KMS-11 (cell line): ENCODE results near the gene TMEM129.

Source experiments
- H2AFZ ChIP-seq: fragments of 200-600 bp; sonication (generic); 2 replicates; pipeline ENCODE4 v1.6.1; 2016; ENCODE audit warnings: antibody characterized with exemption, mixed run types, low read depth
- H3K27ac ChIP-seq: fragments of 200-600 bp; sonication (generic); 2 replicates; pipeline ENCODE4 v1.6.1; 2016; ENCODE audit warnings: mild to moderate bottlenecking, mixed run types
- H3K27me3 ChIP-seq: fragments of 200-600 bp; sonication (generic); 2 replicates; pipeline ENCODE4 v1.6.1; 2017; ENCODE audit warnings: mild to moderate bottlenecking, low read depth, mixed run types, moderate library complexity; ENCODE audit not compliant: insufficient read depth
- H3K36me3 ChIP-seq: fragments of 200-600 bp; sonication (generic); 2 replicates; pipeline ENCODE4 v1.6.1; 2017; ENCODE audit warnings: mild to moderate bottlenecking, mixed run types; ENCODE audit not compliant: insufficient read depth
- H3K4me1 ChIP-seq: fragments of 200-600 bp; sonication (generic); 2 replicates; pipeline ENCODE4 v1.6.1; 2016; ENCODE audit warnings: mild to moderate bottlenecking, low read depth, mixed run types; ENCODE audit not compliant: poor library complexity, severe bottlenecking
- H3K4me2 ChIP-seq: fragments of 200-600 bp; sonication (generic); 2 replicates; pipeline ENCODE4 v1.7.0; 2016; ENCODE audit warnings: mild to moderate bottlenecking, mixed run types
- H3K4me3 ChIP-seq: fragments of 200-600 bp; sonication (generic); IDR thresholded peaks from 2 replicates; pipeline ENCODE4 v1.6.1; 2017; ENCODE audit warnings: low read depth, low read length, mixed read lengths; ENCODE audit not compliant: insufficient read depth
- H3K79me2 ChIP-seq: fragments of 200-600 bp; sonication (generic); 2 replicates; pipeline ENCODE4 v1.6.1; 2016; ENCODE audit warnings: low read depth, mixed run types; ENCODE audit not compliant: insufficient read depth
- H3K9ac ChIP-seq: fragments of 200-600 bp; sonication (generic); 2 replicates; pipeline ENCODE4 v1.6.1; 2016; ENCODE audit warnings: mild to moderate bottlenecking, mixed run types
- H4K20me1 ChIP-seq: fragments of 200-600 bp; sonication (generic); 2 replicates; pipeline ENCODE4 v1.6.1; 2016; ENCODE audit warnings: mild to moderate bottlenecking, mixed run types; ENCODE audit not compliant: insufficient read depth
- CTCF ChIP-seq: fragments of 200-600 bp; sonication (generic); conservative IDR thresholded peaks from 2 replicates; pipeline ENCODE4 v1.6.1; 2017; ENCODE audit warnings: low read depth, mild to moderate bottlenecking, antibody characterized with exemption, low read length, moderate library complexity, mixed read lengths

The TMEM129 gene

GRCh38 chr4:1721666-1722550 lies 785 bp upstream of the TMEM129 start:
- TF ChIP-seq CTCF: no peak
- H3K4me2 ChIP-seq: peak overlapping the region; percentile 51
- peak overlapping the region; percentile 58 for H3K4me3 ChIP-seq
- peak overlapping the region; percentile 18; the same call in 1 of the 2 replicates for H3K27ac ChIP-seq
- H4K20me1 ChIP-seq: no peaks in the 10 kb centered on the region
- H3K36me3 ChIP-seq: no peaks in the 10 kb centered on the region
- H2AFZ ChIP-seq: no peak overlapping the region
- no peaks in the 10 kb centered on the region for H3K27me3 ChIP-seq
- H3K4me1 ChIP-seq: peaks cover 25% of the 10 kb centered on the region
- H3K79me2 ChIP-seq: peaks cover 58% of the 10 kb centered on the region
- peak overlapping the region; percentile 47; the same call in 1 of the 2 replicates for H3K9ac ChIP-seq

- H3K27me3 ChIP-seq: no peaks in the 10 kb centered on the region
- peak overlapping the region; percentile 68 for H3K4me2 ChIP-seq
- TF ChIP-seq CTCF: no peak
- H3K4me1 ChIP-seq: peaks cover 15% of the 10 kb centered on the region
- H3K79me2 ChIP-seq: peaks cover 49% of the 10 kb centered on the region
- H3K27ac ChIP-seq: peak overlapping the region; percentile 54
- H3K36me3 ChIP-seq: no peaks in the 10 kb centered on the region
- no peaks in the 10 kb centered on the region for H4K20me1 ChIP-seq
- no peak overlapping the region for H3K4me3 ChIP-seq
- peak overlapping the region; percentile 10; the same call in 1 of the 2 replicates for H2AFZ ChIP-seq
- peak overlapping the region; percentile 63 for H3K9ac ChIP-seq
Observed at GRCh38 chr4:1720163-1720983, 750 bp downstream of the TMEM129 start.

GRCh38 chr4:1718095-1718850 lies 2.9 kb downstream of the TMEM129 start:
- H3K27ac ChIP-seq: no peak overlapping the region
- no peak overlapping the region for H3K4me3 ChIP-seq
- H3K27me3 ChIP-seq: no peaks in the 10 kb centered on the region
- H3K4me2 ChIP-seq: no peak overlapping the region
- no peaks in the 10 kb centered on the region for H3K36me3 ChIP-seq
- no peak overlapping the region for H3K9ac ChIP-seq
- peaks cover 48% of the 10 kb centered on the region for H3K79me2 ChIP-seq
- no peak overlapping the region for H2AFZ ChIP-seq
- no peaks in the 10 kb centered on the region for H4K20me1 ChIP-seq
- no peak for TF ChIP-seq CTCF
- peaks cover 24% of the 10 kb centered on the region for H3K4me1 ChIP-seq
